ENCODE measurements around the gene B4GALT4. TPM values are rescaled to one million over a fixed set of nuclear protein-coding genes. Genes with fewer than 3 reads are reported as not detected.

B4GALT4 gene
- total and polyA plus RNA-seq, 2 of the 4 experiments (the other 2 are of a cell fraction): 27.0 to 30.3 TPM

- Histone ChIP-seq H3K4me2 (ENCODE audit: low read depth, low read length) (no peak overlapping the region), H3K9ac (ENCODE audit: low read depth, low read length) (no peak overlapping the region), H2AK5ac (ENCODE audit: low read depth, low read length) (peak overlapping the region; percentile 85; the same call in 1 of the 2 replicates), H3K79me1 (ENCODE audit: low read depth in 1 of 2, low read length in 2 of 2) (no peaks in the 10 kb centered on the region), H4K91ac (ENCODE audit: insufficient read depth, low read depth, low read length) (peak overlapping the region; percentile 90), H3K27ac (ENCODE audit: insufficient read depth, low read length) (no peak overlapping the region), H3K4ac (ENCODE audit: low read depth, low read length) (peak overlapping the region; percentile 63), H3K4me1 (ENCODE audit: control insufficient read depth, insufficient read depth, low read length) (peaks cover 21% of the 10 kb centered on the region), H3K9me1 (ENCODE audit: insufficient read depth, low read length) (peaks cover 9% of the 10 kb centered on the region), H2BK15ac (ENCODE audit: low read depth, low read length) (peak overlapping the region; percentile 49; the same call in 2 of the 3 replicates), H2AFZ (replicated peaks; ENCODE audit: low read length, poor library complexity) (no peak overlapping the region), H2BK120ac (ENCODE audit: low read depth, low read length) (peak overlapping the region; percentile 84), H3K4me3 (ENCODE audit: insufficient read depth, low read depth, low read length) (no peak overlapping the region), H3K36me3 (ENCODE audit: control insufficient read depth, insufficient read depth, low read length) (no peaks in the 10 kb centered on the region), H2BK5ac (ENCODE audit: low read depth, low read length, poor library complexity, severe bottlenecking) (peak overlapping the region; percentile 76), H2AK9ac (replicated peaks; ENCODE audit: low read depth, low read length, poor library complexity) (no peak overlapping the region), H4K5ac (ENCODE audit: low read depth, low read length) (peak overlapping the region; percentile 83; the same call in 1 of the 2 replicates), H4K8ac (ENCODE audit: low read depth in 2 of 2, low read length in 2 of 2) (peak overlapping the region; percentile 14 to 81; a peak in 2 of 4 replicates), H3K27me3 (ENCODE audit: control insufficient read depth, insufficient read depth, low read length) (no peaks in the 10 kb centered on the region), H3K23ac (ENCODE audit: low read depth, low read length) (peak overlapping the region; percentile 84; the same call in 1 of the 2 replicates), H3K14ac (replicated peaks; ENCODE audit: low read depth, low read length) (peak overlapping the region; percentile 48), H2BK20ac (ENCODE audit: low read depth, low read length) (peak overlapping the region; percentile 76), H3K56ac (ENCODE audit: extremely low read depth, insufficient read depth, low read length) (peak overlapping the region; percentile 21; the same call in 1 of the 2 replicates), H4K20me1 (ENCODE audit: insufficient read depth, low read length) (no peaks in the 10 kb centered on the region), H3K18ac (ENCODE audit: low read depth, low read length) (peak overlapping the region; percentile 80; the same call in 1 of the 2 replicates), H3K9me3 (ENCODE audit: control insufficient read depth, insufficient read depth, low read length) (no peaks in the 10 kb centered on the region)
- TF ChIP-seq RCOR1 (IDR thresholded peaks at IDR 0.05; ENCODE audit: insufficient replicate concordance, low read length): no peak
- TF ChIP-seq RFX5 (IDR thresholded peaks at IDR 0.05; ENCODE audit: low read depth, low read length): no peak
- TF ChIP-seq USF2 (IDR thresholded peaks at IDR 0.05; ENCODE audit: low read depth, low read length): no peak
- no peak for TF ChIP-seq RAD21 (IDR thresholded peaks at IDR 0.05; ENCODE audit: low read length)
- no peak for TF ChIP-seq BHLHE40 (IDR thresholded peaks at IDR 0.05; ENCODE audit: low read depth, low read length)
- no peak for TF ChIP-seq SMC3 (IDR thresholded peaks at IDR 0.05; ENCODE audit: low read depth, low read length)
- TF ChIP-seq MAZ (IDR thresholded peaks at IDR 0.05; ENCODE audit: borderline replicate concordance, low read depth, low read length): no peak
- TF ChIP-seq CEBPB (IDR thresholded peaks at IDR 0.05; ENCODE audit: low read depth, low read length): no peak
- no peak for TF ChIP-seq CTCF (conservative IDR thresholded peaks at IDR 0.05; ENCODE audit: low read depth, low read length)
- no peak for TF ChIP-seq NFE2L2 (IDR thresholded peaks at IDR 0.05; ENCODE audit: low read depth, low read length)
- no peak for TF ChIP-seq CHD1 (IDR thresholded peaks at IDR 0.05; ENCODE audit: low read depth, low read length)
- no peak for TF ChIP-seq MXI1 (IDR thresholded peaks at IDR 0.05; ENCODE audit: borderline replicate concordance, low read depth, low read length)
- TF ChIP-seq FOS (IDR thresholded peaks at IDR 0.05; ENCODE audit: low read depth, low read length): no peak
- TF ChIP-seq POLR2A (IDR thresholded peaks at IDR 0.05; ENCODE audit: low read depth, low read length): no peak
- DNase-seq: no peak
- POLR2A ChIA-PET (ENCODE audit: unreplicated experiment): no interaction called here
- no peak for ATAC-seq (ENCODE audit: low read depth)
- dilution Hi-C loops (cut with HindIII; ENCODE audit: low sequenced_read_pairs, unreplicated experiment): no loop called here
- CTCF ChIA-PET: no interaction called here
- intact Hi-C loops (cut with micrococcal nuclease): no loop called here
- no TSS peak for BruUV-seq (replicated peaks)
- in situ Hi-C loops (cut with MboI; ENCODE audit: low sequenced_read_pairs): no loop called here
Observed at GRCh38 chr3:119187266-119187665, 53.4 kb downstream of the B4GALT4 start.
